Liver (tissue), 9 donors: ENCODE data around the gene FGD4. TPM values are rescaled to one million over a fixed set of nuclear protein-coding genes. Genes with fewer than 3 reads are reported as not detected.

Source experiments
- DNase-seq: peaks from one replicate; pipeline ENCODE4 v3.0.0-alpha.2; 2017; ENCODE audit warnings: low spot score
- H3K27ac ChIP-seq, 2 donors: one replicate each; pipeline ENCODE4 v1.7.0; 2013; ENCODE audit warnings: inconsistent platforms in 2 of 2, low read length in 2 of 2, control low read depth in 1 of 2, low read depth in 1 of 2, mild to moderate bottlenecking in 1 of 2
- H3K27me3 ChIP-seq, 4 donors: one replicate each; pipeline versions ENCODE4 v1.6.1 to v1.7.0; 2013; ENCODE audit warnings: low read length in 3 of 4, inconsistent platforms in 1 of 4, mild to moderate bottlenecking in 1 of 4, moderate library complexity in 1 of 4; ENCODE audit not compliant: control insufficient read depth in 4 of 4, insufficient read depth in 4 of 4
- H3K36me3 ChIP-seq, 4 donors: one replicate each; pipeline versions ENCODE4 v1.6.1 to v1.7.0; 2013; ENCODE audit warnings: low read length in 3 of 4, mild to moderate bottlenecking in 3 of 4, low read depth in 1 of 4, moderate library complexity in 1 of 4; ENCODE audit not compliant: control insufficient read depth in 4 of 4, insufficient read depth in 3 of 4
- H3K4me1 ChIP-seq, 4 donors: one replicate each; pipeline versions ENCODE4 v1.6.1 to v1.7.0; 2013; ENCODE audit warnings: low read length in 3 of 4, mild to moderate bottlenecking in 3 of 4, moderate library complexity in 1 of 4; ENCODE audit not compliant: control insufficient read depth in 4 of 4, insufficient read depth in 4 of 4
- H3K4me3 ChIP-seq, 3 donors: one replicate each; pipeline versions ENCODE4 v1.6.1 to v1.7.0; 2013; ENCODE audit warnings: low read length in 3 of 3, control low read depth in 1 of 3, low read depth in 1 of 3, mild to moderate bottlenecking in 1 of 3
- H3K9ac ChIP-seq, 2 donors: one replicate each; pipeline ENCODE4 v1.7.0; 2013; ENCODE audit warnings: low read length in 2 of 2, mild to moderate bottlenecking in 2 of 2, moderate library complexity in 2 of 2, control low read depth in 1 of 2, low read depth in 1 of 2
- H3K9me3 ChIP-seq, 4 donors: one replicate each; pipeline versions ENCODE4 v1.6.1 to v1.7.0; 2013; ENCODE audit warnings: low read length in 3 of 4; ENCODE audit not compliant: control insufficient read depth in 4 of 4
- ATF3 ChIP-seq: IDR thresholded peaks from 2 replicates; pipeline ENCODE4 v1.6.1; 2016; ENCODE audit warnings: antibody characterized with exemption
- CTCF ChIP-seq: fragments of 150-350 bp; IDR thresholded peaks from 2 replicates; pipeline ENCODE4 v1.5.1; 2017; ENCODE audit warnings: improper control_type of control experiment, low read depth, low read length; ENCODE audit not compliant: missing input control
- EGR1 ChIP-seq, 2 donors: IDR thresholded peaks; 2 replicates each; pipeline ENCODE4 v1.6.1; 2016 to 2018; ENCODE audit warnings: antibody characterized with exemption in 2 of 2, low read depth in 2 of 2
- FOXA1 ChIP-seq: IDR thresholded peaks from 2 replicates; pipeline ENCODE4 v1.6.1; 2016; ENCODE audit warnings: antibody characterized with exemption
- FOXA2 ChIP-seq: IDR thresholded peaks from 2 replicates; pipeline ENCODE4 v1.6.1; 2016; ENCODE audit warnings: antibody characterized with exemption
- GABPA ChIP-seq, 2 donors: IDR thresholded peaks in 1 of 2; conservative IDR thresholded peaks in 1 of 2; 2 replicates each; pipeline ENCODE4 v1.6.1; 2016; ENCODE audit warnings: antibody characterized with exemption in 2 of 2, mild to moderate bottlenecking in 1 of 2, moderate library complexity in 1 of 2
- HNF4G ChIP-seq: IDR thresholded peaks from 2 replicates; pipeline ENCODE4 v1.6.1; 2016; ENCODE audit warnings: antibody characterized with exemption
- NR2F2 ChIP-seq: IDR thresholded peaks from 2 replicates; pipeline ENCODE4 v1.6.1; 2016; ENCODE audit warnings: antibody characterized with exemption
- RAD21 ChIP-seq, 2 donors: IDR thresholded peaks; 2 replicates each; pipeline ENCODE4 v1.6.1; 2016; ENCODE audit warnings: antibody characterized with exemption in 2 of 2, mild to moderate bottlenecking in 2 of 2
- REST ChIP-seq: IDR thresholded peaks from 2 replicates; pipeline ENCODE4 v1.6.1; 2016; ENCODE audit warnings: antibody characterized with exemption, mild to moderate bottlenecking
- TAF1 ChIP-seq: conservative IDR thresholded peaks from 2 replicates; pipeline ENCODE4 v1.6.1; 2016; ENCODE audit warnings: antibody characterized with exemption, mild to moderate bottlenecking
- YY1 ChIP-seq: IDR thresholded peaks from 2 replicates; pipeline ENCODE4 v1.6.1; 2016; ENCODE audit warnings: antibody characterized with exemption, mild to moderate bottlenecking
- ZBTB33 ChIP-seq: IDR thresholded peaks from 2 replicates; pipeline ENCODE4 v1.6.1; 2016; ENCODE audit warnings: antibody characterized with exemption
- WGBS: extraction: QIAGEN DNeasy Blood & Tissue Kit; methylation state at CpG from one replicate; pipeline ENCODE4 v1.1.7; 2013; 5-methylcytosine and 5-hydroxymethylcytosine counted together
- polyA plus RNA-seq, 2 donors: library from polyadenylated mRNA; stranded (reverse) in 1 of 2; unstranded in 1 of 2; fragments of 200-250 nt in 1 of 2; fragments of >200 nt in 1 of 2; fragmentation: Nextera tagmentation in 1 of 2; extraction: Ambion mirVana in 1 of 2; gene quantifications; one replicate each; pipeline versions ENCODE4 v1.2.1 to v1.2.3, GENCODE V29; 2013 to 2015
- total RNA-seq, 2 donors: library from RNA; depleted of rRNA; stranded (reverse); fragments of >200 nt; gene quantifications; one replicate each; pipeline ENCODE4 v1.2.3, GENCODE V29; 2014
- donor health status: healthy.
- donor health status: healthy.
- donor health status: healthy.
- donor health status: healthy.
- donor health status: healthy.

Gene FGD4
- total and polyA plus RNA-seq, 4 donors, result 3.8 to 26.4 (median 9.0) TPM

GRCh38 chr12:32446316-32447119, 47.2 kb downstream of the FGD4 start:
- no peak for DNase-seq
- Histone ChIP-seq H3K4me3 (no peak overlapping the region), H3K27ac (no peak overlapping the region), H3K9ac (no peak overlapping the region), H3K27me3 (no peaks in the 10 kb centered on the region), H3K4me1 (peaks cover 0 to 3% (median 0%) of the 10 kb centered on the region in 4 donors), H3K9me3 (no peaks in the 10 kb centered on the region), H3K36me3 (no peaks in the 10 kb centered on the region)
- TF ChIP-seq CTCF (no peak), EGR1 (IDR thresholded peaks at IDR 0.05; ENCODE audit: low read depth in 2 of 2) (no peak), ZBTB33 (no peak), YY1 (no peak), ATF3 (no peak), GABPA (IDR thresholded peaks at IDR 0.05 in 1 of 2, conservative IDR thresholded peaks at IDR 0.05 in 1 of 2) (no peak), FOXA2 (no peak), FOXA1 (no peak), NR2F2 (no peak), RAD21 (IDR thresholded peaks at IDR 0.05) (no peak), TAF1 (no peak), HNF4G (no peak)
- WGBS, result 89% methylated on average over 14 of the region's 14 CpGs

GRCh38 chr12:32448586-32448985, 49.2 kb downstream of the FGD4 start:
- H3K4me1 ChIP-seq, result peaks cover 0 to 3% (median 0%) of the 10 kb centered on the region in 4 donors
- WGBS, result 92% methylated on average over 6 of the region's 6 CpGs

More at GRCh38 chr12:32448586-32448985, 49.2 kb downstream of the FGD4 start:
- Histone ChIP-seq H3K9ac (no peak overlapping the region), H3K4me3 (no peak overlapping the region), H3K9me3 (no peaks in the 10 kb centered on the region), H3K27me3 (no peaks in the 10 kb centered on the region), H3K27ac (no peak overlapping the region), H3K36me3 (no peaks in the 10 kb centered on the region)
- DNase-seq, result no peak
- TF ChIP-seq REST, result no peak
